BLaER1 (cell line): ENCODE data around the gene NPY4R.
"Not testable (repeated sequence)": the region's sequence is repeated elsewhere in the genome, so short reads cannot be mapped to it uniquely, and the experiment has no call there.

Experiments used
- H3K27ac ChIP-seq: shearing (Covaris generic); formaldehyde crosslinking; 2 replicates; pipeline ENCODE4 v1.8.1; 2022
- H3K27me3 ChIP-seq: shearing (Covaris generic); formaldehyde crosslinking; 2 replicates; pipeline ENCODE4 v1.8.1; 2022
- H3K36me3 ChIP-seq: shearing (Covaris generic); formaldehyde crosslinking; 2 replicates; pipeline ENCODE4 v1.8.1; 2022
- H3K4me1 ChIP-seq: shearing (Covaris generic); formaldehyde crosslinking; 2 replicates; pipeline ENCODE4 v1.8.1; 2022
- H3K4me2 ChIP-seq: shearing (Covaris generic); formaldehyde crosslinking; 2 replicates; pipeline ENCODE4 v1.8.1; 2022
- H3K4me3 ChIP-seq: shearing (Covaris generic); formaldehyde crosslinking; 2 replicates; pipeline ENCODE4 v1.8.1; 2022
- H3K9ac ChIP-seq: shearing (Covaris generic); formaldehyde crosslinking; 2 replicates; pipeline ENCODE4 v1.8.1; 2022
- H3K9me3 ChIP-seq: shearing (Covaris generic); formaldehyde crosslinking; 2 replicates; pipeline ENCODE4 v1.8.1; 2022
- H4K20me1 ChIP-seq: shearing (Covaris generic); formaldehyde crosslinking; 2 replicates; pipeline ENCODE4 v1.8.1; 2022

The NPY4R gene

DNA sequence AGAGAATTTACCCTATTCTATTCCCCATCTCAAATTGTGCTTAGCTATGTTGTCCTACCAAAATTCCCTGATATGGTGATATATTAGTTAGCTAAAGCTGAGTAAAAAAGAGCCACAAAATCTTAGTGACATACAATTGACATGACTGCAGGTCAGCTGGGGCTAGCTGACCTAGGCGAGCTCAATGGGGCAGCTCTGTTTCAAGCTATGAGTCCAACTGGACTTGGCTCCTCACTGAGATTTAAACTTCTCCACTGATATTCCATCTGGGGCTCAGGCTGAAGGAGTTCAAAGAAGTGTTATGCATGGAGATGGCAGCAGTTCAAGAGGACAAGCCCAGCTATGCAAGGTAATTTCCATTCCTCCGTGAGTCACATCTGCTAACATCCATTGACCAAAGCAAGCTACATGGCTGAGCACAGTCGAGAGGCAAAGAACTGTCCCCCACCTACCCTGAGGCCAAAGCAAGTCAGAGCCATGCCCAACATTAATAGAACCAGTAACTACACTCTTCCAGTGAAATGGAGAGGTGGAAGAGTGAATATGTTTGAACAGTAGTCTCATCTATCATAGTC lies 9.1 kb upstream of the NPY4R start:
- not testable (repeated sequence) for H3K4me3 ChIP-seq, H4K20me1 ChIP-seq, H3K9ac ChIP-seq, H3K4me2 ChIP-seq, H3K27me3 ChIP-seq, H3K27ac ChIP-seq, H3K9me3 ChIP-seq, H3K36me3 ChIP-seq, H3K4me1 ChIP-seq

DNA sequence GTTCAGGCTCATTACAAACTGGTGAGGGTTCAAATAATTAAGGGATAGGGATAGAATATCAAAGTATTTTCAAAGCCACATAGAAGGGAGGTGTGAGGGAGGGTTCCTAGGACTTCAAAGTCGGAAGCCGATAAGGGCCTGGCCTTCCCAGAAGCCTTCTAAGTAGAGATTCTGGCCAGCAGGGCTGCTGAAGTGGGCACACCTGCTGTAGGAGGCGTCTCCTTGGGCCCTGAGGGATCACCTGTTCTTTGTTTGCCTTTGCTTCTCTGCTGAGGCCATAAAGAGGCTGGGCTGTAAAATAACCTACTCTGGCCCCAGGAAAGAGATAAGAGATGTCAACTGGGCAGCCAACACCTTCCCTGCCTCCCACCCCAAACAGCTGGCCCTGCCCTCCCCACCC lies 8.0 kb upstream of the NPY4R start:
- H3K27me3 ChIP-seq, H3K9ac ChIP-seq, H3K9me3 ChIP-seq, H3K4me3 ChIP-seq, H4K20me1 ChIP-seq, H3K4me1 ChIP-seq, H3K4me2 ChIP-seq, H3K27ac ChIP-seq, H3K36me3 ChIP-seq: not testable (repeated sequence)

DNA sequence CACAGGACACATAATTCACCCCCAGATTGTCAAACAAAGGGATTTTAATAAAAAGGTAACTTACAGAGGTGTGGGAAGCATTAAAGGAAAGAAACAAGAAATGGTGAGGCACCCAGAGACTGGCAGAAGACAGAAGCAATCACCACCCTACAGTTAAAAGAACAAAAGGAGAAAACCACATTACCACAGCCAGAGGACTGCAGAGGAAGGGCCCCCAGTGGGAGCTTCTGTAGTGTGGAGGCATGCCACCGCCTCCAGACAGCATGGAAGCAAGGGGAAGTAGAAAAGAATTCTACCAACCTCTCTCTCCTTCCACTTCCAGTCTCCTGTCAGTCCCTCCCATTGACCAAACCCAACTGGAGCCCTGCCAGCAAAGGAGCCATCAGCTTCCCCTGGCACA lies 4.4 kb upstream of the NPY4R start:
- H3K4me3 ChIP-seq, H4K20me1 ChIP-seq, H3K9ac ChIP-seq: not testable (repeated sequence)

DNA sequence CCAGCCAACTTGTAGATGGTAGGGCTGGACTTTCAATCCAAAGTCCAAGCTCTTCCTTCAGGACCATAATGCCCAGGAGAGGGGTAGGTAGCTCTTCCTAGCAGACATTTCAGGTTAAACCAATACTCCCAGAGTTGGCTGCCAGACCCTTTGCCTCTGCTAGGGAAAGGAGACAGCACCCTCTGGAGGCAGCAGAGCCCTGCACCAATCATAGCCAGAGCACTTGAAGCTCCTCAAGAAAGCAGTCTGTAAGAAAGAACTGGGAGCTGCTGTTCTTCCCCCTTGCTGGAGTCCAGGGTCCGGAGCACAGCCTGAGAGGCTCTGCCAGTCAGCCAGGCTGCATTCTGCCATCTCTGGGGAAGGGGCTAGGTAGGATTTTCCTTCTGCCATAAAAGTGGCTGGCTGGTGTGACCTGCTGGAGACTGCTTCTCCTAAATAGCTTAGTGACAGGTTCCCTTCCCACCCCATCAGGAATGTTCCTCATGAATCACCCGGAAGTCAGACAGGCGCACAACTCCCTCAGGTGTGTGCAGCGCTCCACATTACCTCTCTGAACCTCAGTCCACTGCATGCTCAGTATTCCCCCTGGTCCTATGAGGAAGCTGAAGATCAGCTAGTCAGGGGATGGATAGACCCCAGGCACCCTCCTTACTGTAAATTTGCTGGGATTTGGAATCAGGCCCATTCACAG lies 2.5 kb upstream of the NPY4R start:
- H3K27me3 ChIP-seq, H4K20me1 ChIP-seq, H3K4me1 ChIP-seq, H3K9me3 ChIP-seq, H3K4me3 ChIP-seq, H3K36me3 ChIP-seq, H3K27ac ChIP-seq, H3K4me2 ChIP-seq, H3K9ac ChIP-seq: not testable (repeated sequence)

More for the DNA sequence above, 4.4 kb upstream of the NPY4R start:
- not testable (repeated sequence) for H3K9me3 ChIP-seq, H3K4me2 ChIP-seq, H3K36me3 ChIP-seq, H3K27ac ChIP-seq, H3K4me1 ChIP-seq, H3K27me3 ChIP-seq

DNA sequence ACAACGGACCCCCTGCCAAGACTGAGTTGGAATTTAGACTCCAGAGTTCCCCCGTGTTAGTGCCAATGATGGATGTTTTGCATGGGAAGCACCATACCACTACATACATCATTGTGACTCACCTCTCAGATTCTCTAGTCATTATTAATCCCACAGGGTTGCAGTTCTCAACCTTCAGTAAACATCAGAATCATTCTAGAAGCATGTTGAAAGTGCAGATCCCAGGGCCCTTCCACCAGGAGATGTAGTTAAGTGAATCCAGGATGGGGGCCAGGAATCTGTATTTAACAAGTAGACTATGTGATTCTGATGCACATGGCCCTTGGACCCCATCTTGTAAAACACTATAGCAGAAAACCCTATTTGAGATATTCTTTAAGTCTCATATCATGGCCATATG lies 2.1 kb downstream of the NPY4R start:
- not testable (repeated sequence) for H3K4me1 ChIP-seq

DNA sequence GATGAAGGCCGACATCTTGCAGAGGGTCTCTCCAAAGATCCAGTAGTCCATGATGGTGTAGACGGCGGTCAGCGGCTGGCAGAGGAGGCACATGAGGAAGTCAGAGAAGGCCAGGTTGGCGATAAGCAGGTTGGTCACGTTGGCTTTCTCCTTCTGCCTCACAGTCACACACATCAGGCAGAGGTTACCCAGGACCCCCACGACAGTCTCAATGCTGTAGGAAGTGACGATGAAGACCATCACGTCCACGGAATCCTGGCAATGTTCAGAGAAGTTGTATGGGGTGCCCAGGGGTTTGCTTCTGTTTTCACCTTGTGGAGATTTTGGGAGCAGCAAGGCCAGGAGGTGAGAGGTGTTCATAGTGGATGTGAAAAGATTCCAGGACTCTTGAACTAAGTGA lies 3.5 kb downstream of the NPY4R start:
- H3K9me3 ChIP-seq, H3K9ac ChIP-seq, H3K36me3 ChIP-seq, H4K20me1 ChIP-seq, H3K27me3 ChIP-seq, H3K4me2 ChIP-seq, H3K27ac ChIP-seq, H3K4me3 ChIP-seq, H3K4me1 ChIP-seq: not testable (repeated sequence)

More for the DNA sequence above, 2.1 kb downstream of the NPY4R start:
- not testable (repeated sequence) for H3K9ac ChIP-seq, H3K27me3 ChIP-seq, H4K20me1 ChIP-seq, H3K27ac ChIP-seq, H3K4me2 ChIP-seq, H3K9me3 ChIP-seq, H3K36me3 ChIP-seq, H3K4me3 ChIP-seq

DNA sequence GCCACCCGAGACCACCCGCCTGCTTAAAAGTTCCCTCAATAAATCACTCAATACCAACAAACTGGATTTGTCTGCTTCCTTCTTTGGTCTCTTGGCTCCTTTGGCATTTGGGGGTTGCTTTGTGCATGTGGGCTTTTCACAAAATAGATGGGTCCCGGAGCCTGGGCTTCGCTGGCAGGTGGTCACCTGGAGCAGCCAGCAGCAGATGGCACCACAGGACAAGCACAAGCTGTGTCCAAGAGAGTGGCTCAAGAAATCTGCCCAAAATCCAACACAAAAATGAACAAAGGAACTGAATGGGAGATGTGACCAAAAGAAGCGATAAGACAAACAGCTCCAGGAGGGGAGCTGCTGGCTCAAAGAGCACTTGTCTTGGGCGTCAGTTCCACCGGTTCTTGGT lies 6.2 kb downstream of the NPY4R start:
- H3K27me3 ChIP-seq, H3K4me1 ChIP-seq, H3K4me2 ChIP-seq: not testable (repeated sequence)

DNA sequence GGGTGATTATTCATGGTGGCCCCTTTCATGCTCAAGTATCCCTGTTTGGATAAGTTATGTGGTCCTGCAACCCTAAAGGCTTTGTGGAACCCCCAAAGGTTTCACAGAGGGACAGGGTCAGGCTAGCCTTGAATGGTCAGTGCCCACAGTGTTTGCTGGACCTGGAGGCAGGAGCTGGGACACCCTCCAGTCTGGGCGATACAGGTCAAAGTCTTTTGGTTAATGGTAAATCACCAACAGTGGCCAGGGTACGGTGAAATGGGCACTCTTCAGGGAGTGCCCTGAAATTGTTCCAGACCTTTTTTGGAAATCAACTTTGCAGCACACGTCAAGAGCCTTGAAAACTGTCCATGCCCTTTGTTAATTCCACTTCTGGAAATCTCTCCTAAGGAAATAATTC lies 8.7 kb downstream of the NPY4R start:
- H3K9me3 ChIP-seq, H3K27me3 ChIP-seq, H3K4me1 ChIP-seq, H3K27ac ChIP-seq, H3K4me2 ChIP-seq, H3K9ac ChIP-seq, H3K4me3 ChIP-seq, H4K20me1 ChIP-seq, H3K36me3 ChIP-seq: not testable (repeated sequence)

More for the DNA sequence above, 6.2 kb downstream of the NPY4R start:
- H4K20me1 ChIP-seq, H3K9ac ChIP-seq, H3K9me3 ChIP-seq, H3K4me3 ChIP-seq, H3K36me3 ChIP-seq, H3K27ac ChIP-seq: not testable (repeated sequence)

DNA sequence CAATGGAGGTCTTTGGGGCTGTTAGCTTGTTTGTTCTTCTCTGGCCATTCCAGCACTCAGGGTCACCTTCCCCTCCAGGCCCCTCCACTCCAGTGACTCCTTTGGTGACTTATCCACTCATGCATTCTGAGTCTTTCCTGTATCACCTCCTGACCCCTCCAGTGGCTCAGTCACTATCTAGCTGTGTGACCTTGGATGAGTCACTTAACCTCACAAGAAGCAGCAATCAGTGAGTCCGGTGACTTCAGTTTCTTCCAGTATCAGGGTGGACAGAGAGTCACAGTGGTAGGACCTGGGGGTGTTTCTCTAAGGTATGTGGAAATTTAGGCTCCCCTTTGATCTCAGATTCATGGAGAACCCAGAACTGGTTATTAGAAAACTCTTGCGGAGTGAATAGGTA lies 9.8 kb downstream of the NPY4R start:
- H3K9ac ChIP-seq, H4K20me1 ChIP-seq, H3K27me3 ChIP-seq, H3K4me3 ChIP-seq, H3K4me1 ChIP-seq, H3K4me2 ChIP-seq, H3K9me3 ChIP-seq, H3K27ac ChIP-seq, H3K36me3 ChIP-seq: not testable (repeated sequence)

DNA sequence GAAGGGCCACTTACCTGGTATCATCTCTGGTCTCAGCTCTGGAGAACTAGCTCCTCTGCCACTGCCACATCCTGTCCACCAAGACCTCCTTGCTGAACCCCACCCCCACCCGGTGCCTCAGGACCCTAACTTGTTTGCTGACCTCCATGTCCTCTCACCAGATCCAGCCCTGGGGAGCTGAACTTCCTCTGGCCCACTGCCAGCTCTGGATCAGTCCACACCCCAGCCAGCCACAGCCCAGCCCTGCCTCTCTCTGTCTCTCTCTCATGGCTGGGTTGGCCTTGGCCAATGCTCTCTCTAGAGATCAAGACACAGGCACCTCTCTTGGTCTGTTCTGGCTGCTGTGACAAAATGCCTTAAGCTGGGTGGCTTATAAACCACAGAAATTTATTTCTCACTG lies 14.4 kb downstream of the NPY4R start:
- not testable (repeated sequence) for H3K9ac ChIP-seq, H3K9me3 ChIP-seq, H3K4me3 ChIP-seq, H3K27me3 ChIP-seq, H3K4me2 ChIP-seq, H3K27ac ChIP-seq, H3K4me1 ChIP-seq, H3K36me3 ChIP-seq, H4K20me1 ChIP-seq

DNA sequence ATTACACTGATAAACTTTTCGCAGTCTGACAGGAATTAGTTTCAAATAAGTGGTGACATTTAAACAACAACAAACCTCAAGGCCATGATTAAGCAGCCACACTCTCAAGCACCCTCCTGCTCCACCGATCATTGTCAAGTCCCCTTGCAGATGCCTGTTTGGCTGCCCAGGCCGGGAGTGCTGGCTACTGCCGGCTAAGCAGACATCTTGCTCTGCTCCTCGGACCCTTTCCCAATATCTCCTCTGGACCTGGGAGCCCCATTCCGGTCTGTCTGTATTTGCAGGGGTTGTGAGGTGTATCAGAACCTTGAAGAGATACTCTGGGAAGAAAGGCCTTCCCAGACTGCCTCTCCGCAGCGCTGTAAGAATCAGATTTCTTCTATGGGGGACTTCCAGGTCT lies 14.9 kb downstream of the NPY4R start:
- H3K4me1 ChIP-seq, H4K20me1 ChIP-seq, H3K9me3 ChIP-seq, H3K36me3 ChIP-seq, H3K4me2 ChIP-seq, H3K9ac ChIP-seq, H3K27me3 ChIP-seq, H3K27ac ChIP-seq, H3K4me3 ChIP-seq: not testable (repeated sequence)

DNA sequence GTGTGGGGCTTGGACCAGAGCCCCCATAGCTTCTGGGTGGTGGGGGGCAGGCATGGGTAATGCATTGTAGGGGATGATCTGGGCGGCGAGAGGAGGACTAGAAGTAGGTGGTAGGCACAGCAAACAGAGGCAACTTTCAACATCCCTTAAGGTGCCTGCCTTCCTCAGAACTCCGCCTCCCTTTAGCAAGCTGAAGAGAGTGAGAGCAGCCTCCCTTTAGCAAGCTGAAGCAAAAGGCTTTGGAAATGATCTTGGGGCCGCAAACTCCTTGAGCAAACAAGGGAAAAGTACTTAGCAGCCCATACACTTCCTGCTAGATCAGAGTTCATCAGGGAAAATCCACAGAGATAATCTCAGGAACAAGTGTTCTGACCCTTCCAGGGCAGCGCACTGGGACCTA lies 18.3 kb downstream of the NPY4R start:
- H3K4me3 ChIP-seq, H3K27me3 ChIP-seq, H3K4me2 ChIP-seq, H3K27ac ChIP-seq, H3K9me3 ChIP-seq, H3K4me1 ChIP-seq, H3K36me3 ChIP-seq, H4K20me1 ChIP-seq, H3K9ac ChIP-seq: not testable (repeated sequence)

DNA sequence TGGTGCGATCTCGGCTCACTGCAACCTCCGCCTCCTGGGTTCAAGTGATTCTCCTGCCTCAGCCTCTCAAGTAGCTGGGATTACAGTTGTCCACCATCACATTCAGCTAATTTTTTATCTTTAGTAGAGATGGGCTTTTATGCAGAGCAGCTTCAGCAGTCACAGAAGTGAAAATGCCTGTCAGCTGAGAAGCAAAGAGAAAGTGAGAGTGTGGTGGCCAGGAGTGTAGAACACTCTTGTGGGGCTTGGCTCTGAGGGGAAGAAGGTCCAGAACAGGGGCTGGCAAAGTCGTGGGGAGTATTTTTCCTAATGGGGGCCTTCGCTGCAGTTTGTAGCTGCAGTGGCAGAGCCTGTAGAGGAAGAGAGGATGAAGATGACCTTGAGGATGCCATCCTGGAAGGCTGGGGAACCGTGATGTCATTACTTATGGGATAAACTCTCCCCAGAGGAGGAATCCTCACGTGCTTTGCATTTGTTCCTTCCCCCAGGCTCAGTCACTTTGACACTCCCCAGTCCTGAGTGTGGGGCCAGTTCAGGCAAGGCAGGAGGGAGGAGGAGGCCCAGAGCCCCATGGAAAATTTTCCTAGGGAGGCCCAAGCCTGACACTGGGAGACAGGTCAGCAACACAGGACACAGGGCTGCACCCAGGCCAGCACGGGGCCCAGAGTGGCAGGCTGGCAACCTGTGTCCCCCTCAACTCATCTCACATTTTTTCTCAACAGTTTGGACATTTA lies 20.2 kb downstream of the NPY4R start:
- not testable (repeated sequence) for H3K9me3 ChIP-seq, H3K4me2 ChIP-seq, H3K4me3 ChIP-seq, H3K27me3 ChIP-seq, H3K36me3 ChIP-seq, H3K9ac ChIP-seq, H3K27ac ChIP-seq, H3K4me1 ChIP-seq, H4K20me1 ChIP-seq

DNA sequence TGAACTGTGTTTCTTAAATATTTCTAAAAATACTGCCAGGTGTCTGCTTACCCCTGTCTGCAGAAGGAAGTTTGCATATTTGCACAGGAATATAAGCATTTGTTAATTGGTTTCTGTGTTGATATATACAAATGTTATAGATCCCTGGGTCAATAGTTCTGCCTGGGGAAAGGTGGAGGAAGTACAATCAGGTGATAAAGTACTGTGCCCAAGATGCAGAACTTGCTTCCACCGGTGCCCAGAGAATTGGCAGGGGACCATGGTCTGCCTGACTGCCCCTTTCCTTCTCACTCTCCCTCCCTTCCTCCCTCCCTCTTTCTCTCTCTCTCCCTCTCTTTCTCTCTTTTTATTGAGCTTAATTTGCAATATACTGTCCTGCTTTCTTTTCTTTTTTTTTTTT lies 22.3 kb downstream of the NPY4R start:
- not testable (repeated sequence) for H3K4me3 ChIP-seq, H4K20me1 ChIP-seq, H3K9me3 ChIP-seq, H3K4me2 ChIP-seq, H3K27me3 ChIP-seq, H3K9ac ChIP-seq, H3K4me1 ChIP-seq, H3K27ac ChIP-seq, H3K36me3 ChIP-seq

DNA sequence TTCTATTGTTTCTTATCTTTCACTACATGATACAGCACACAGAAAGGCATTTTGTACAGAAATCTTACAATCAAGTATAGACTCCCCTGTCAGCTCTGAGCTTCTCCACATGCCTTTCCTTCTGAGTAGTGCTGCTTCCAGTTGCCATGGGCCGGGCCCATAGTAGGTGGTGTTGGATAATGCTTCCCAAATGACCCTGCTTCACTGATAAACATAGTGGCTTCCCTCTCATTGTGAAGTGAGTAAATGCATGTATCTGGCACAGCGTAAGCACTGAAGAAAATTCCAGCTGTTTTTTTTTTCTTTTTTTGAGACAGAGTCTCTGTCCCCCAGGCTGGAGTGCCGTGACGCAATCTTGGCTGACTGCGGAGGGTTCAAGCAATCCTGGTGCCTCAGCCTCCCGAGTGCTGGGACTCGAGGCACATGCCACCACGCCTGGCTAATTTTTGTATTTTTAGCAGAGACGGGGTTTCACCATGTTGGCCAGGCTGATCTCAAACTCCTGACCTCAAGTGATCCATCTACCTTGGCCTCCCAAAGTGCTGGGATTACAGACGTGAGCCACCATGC lies 23.0 kb downstream of the NPY4R start:
- H3K27ac ChIP-seq, H3K9me3 ChIP-seq, H3K4me3 ChIP-seq, H3K4me1 ChIP-seq, H3K4me2 ChIP-seq, H3K9ac ChIP-seq, H3K27me3 ChIP-seq, H3K36me3 ChIP-seq, H4K20me1 ChIP-seq: not testable (repeated sequence)
